PC-3 (cell line): ENCODE measurements around the gene C1GALT1. TPM values are rescaled to one million over a fixed set of nuclear protein-coding genes. Genes with fewer than 3 reads are reported as not detected.

Experiments used
- ATAC-seq: fragments of 200-7000 bp; cut with Tn5 transposase; 2 replicates; pipeline ENCODE4 v1.9.1; 2020; ENCODE audit warnings: mild to moderate bottlenecking, moderate library complexity
- BruUV-seq: library from RNA; stranded (reverse); fragments of 400-500 nt; replicated peaks from 2 replicates; lab custom pipeline; 2021; lab: Mats Ljungman, UMichigan
- CTCF ChIA-PET: fragments of 300-600 bp; sonication (Branson Sonifier 250); formaldehyde crosslinking; loops from one replicate; lab custom pipeline; 2022; ENCODE audit warnings: antibody characterized with exemption; lab: Charles Lee
- POLR2A ChIA-PET: fragments of 300-600 bp; sonication (Branson Sonifier 250); formaldehyde crosslinking; loops from one replicate; lab custom pipeline; 2022; ENCODE audit warnings: antibody characterized with exemption; ENCODE audit not compliant: unreplicated experiment; lab: Charles Lee
- DNase-seq: peaks from one replicate; pipeline ENCODE4 v3.0.0-alpha.2; 2015
- H2AFZ ChIP-seq: fragments of 300-600 bp; sonication (generic); 2 replicates; pipeline ENCODE4 v1.6.0; 2016; ENCODE audit warnings: antibody characterized with exemption, low read length
- H3F3A ChIP-seq: fragments of 300-600 bp; sonication (generic); one replicate; pipeline ENCODE4 v1.6.0; 2017; ENCODE audit warnings: antibody characterized with exemption, low read length, control low read depth, mild to moderate bottlenecking; ENCODE audit not compliant: unreplicated experiment
- H3K27ac ChIP-seq: fragments of 300-600 bp; sonication (generic); 2 replicates; pipeline ENCODE4 v1.5.1; 2016; ENCODE audit warnings: mild to moderate bottlenecking, low read length
- H3K27me3 ChIP-seq: fragments of 300-600 bp; sonication (generic); 2 replicates; pipeline ENCODE4 v1.6.1; 2016; ENCODE audit warnings: low read length, mixed read lengths
- H3K36me3 ChIP-seq: fragments of 300-600 bp; sonication (generic); 2 replicates; pipeline ENCODE4 v1.6.1; 2016; ENCODE audit warnings: low read depth, mixed run types, low read length, mixed read lengths
- H3K4me1 ChIP-seq: fragments of 300-600 bp; sonication (generic); 2 replicates; pipeline ENCODE4 v1.5.1; 2016; ENCODE audit warnings: low read length; ENCODE audit not compliant: insufficient read depth
- H3K4me2 ChIP-seq: fragments of 300-600 bp; sonication (generic); 2 replicates; pipeline ENCODE4 v1.6.0; 2016; ENCODE audit warnings: low read length
- H3K4me3 ChIP-seq: fragments of 300-600 bp; sonication (generic); 2 replicates; pipeline ENCODE4 v1.5.1; 2016; ENCODE audit warnings: mild to moderate bottlenecking, low read length, mixed read lengths
- H3K79me2 ChIP-seq: fragments of 300-600 bp; sonication (generic); 2 replicates; pipeline ENCODE4 v1.6.1; 2017; ENCODE audit warnings: low read length, mixed read lengths
- H3K9ac ChIP-seq: fragments of 300-600 bp; sonication (generic); 2 replicates; pipeline ENCODE4 v1.6.0; 2016; ENCODE audit warnings: mild to moderate bottlenecking, low read length
- H3K9me2 ChIP-seq: fragments of 300-600 bp; sonication (generic); replicated peaks from 2 replicates; pipeline ENCODE4 v1.6.1; 2016; ENCODE audit warnings: mixed run types, low read length, mixed read lengths
- H3K9me3 ChIP-seq: fragments of 300-600 bp; sonication (generic); 2 replicates; pipeline ENCODE4 v1.6.1; 2016; ENCODE audit warnings: low read length, mixed read lengths
- H4K20me1 ChIP-seq: fragments of 300-600 bp; sonication (generic); 2 replicates; pipeline ENCODE4 v1.6.1; 2016; ENCODE audit warnings: low read length, mixed read lengths
- EZH2 ChIP-seq: fragments of 300-600 bp; sonication (generic); IDR thresholded peaks from one replicate; pipeline ENCODE4 v1.6.1; 2017; ENCODE audit warnings: antibody characterized with exemption, mild to moderate bottlenecking, low read length; ENCODE audit not compliant: unreplicated experiment
- EZH2phosphoT487 ChIP-seq: fragments of 300-600 bp; sonication (generic); IDR thresholded peaks from 2 replicates; pipeline ENCODE4 v1.6.1; 2018; ENCODE audit warnings: mild to moderate bottlenecking, antibody characterized with exemption, low read length, borderline replicate concordance
- intact Hi-C: fragments of 100-400 bp; cut with micrococcal nuclease; formaldehyde crosslinking; loops from 2 replicates; pipeline ENCODE4 v1.9.0; 2023
- total RNA-seq: library from RNA; depleted of rRNA; stranded (reverse); fragments of >200 nt; gene quantifications from 2 replicates; pipeline ENCODE4 v1.2.3, GENCODE V29; 2014
- TF ChIP-seq, protein P1 (sequence below): fragments of 300-600 bp; sonication (generic); conservative IDR thresholded peaks from 2 replicates; pipeline ENCODE4 v1.5.1; 2017; ENCODE audit warnings: antibody characterized with exemption, low read depth, mild to moderate bottlenecking, low read length

C1GALT1 gene
- total RNA-seq, 1 experiment from 2014 or later: 32.3 TPM

- Histone ChIP-seq H3K4me2 (no peak overlapping the region), H4K20me1 (no peaks in the 10 kb centered on the region), H3K36me3 (no peaks in the 10 kb centered on the region), H2AFZ (no peak overlapping the region), H3K4me3 (no peak overlapping the region), H3K9me3 (no peaks in the 10 kb centered on the region), H3K4me1 (no peaks in the 10 kb centered on the region; the same call in 1 of the 2 replicates), H3K9me2 (no peaks in the 10 kb centered on the region), H3K9ac (no peak overlapping the region), H3K27ac (no peak overlapping the region), H3F3A (no peaks in the 10 kb centered on the region), H3K79me2 (no peaks in the 10 kb centered on the region), H3K27me3 (no peaks in the 10 kb centered on the region)
- ATAC-seq (no peak), DNase-seq (no peak)
- intact Hi-C loops: no loop called here
- CTCF ChIA-PET: no interaction called here
- POLR2A ChIA-PET: no interaction called here
- no peak for TF ChIP-seq EZH2phosphoT487
- TF ChIP-seq EZH2: no peak
- TF ChIP-seq, protein P1, sequence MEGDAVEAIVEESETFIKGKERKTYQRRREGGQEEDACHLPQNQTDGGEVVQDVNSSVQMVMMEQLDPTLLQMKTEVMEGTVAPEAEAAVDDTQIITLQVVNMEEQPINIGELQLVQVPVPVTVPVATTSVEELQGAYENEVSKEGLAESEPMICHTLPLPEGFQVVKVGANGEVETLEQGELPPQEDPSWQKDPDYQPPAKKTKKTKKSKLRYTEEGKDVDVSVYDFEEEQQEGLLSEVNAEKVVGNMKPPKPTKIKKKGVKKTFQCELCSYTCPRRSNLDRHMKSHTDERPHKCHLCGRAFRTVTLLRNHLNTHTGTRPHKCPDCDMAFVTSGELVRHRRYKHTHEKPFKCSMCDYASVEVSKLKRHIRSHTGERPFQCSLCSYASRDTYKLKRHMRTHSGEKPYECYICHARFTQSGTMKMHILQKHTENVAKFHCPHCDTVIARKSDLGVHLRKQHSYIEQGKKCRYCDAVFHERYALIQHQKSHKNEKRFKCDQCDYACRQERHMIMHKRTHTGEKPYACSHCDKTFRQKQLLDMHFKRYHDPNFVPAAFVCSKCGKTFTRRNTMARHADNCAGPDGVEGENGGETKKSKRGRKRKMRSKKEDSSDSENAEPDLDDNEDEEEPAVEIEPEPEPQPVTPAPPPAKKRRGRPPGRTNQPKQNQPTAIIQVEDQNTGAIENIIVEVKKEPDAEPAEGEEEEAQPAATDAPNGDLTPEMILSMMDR: no peak
- BruUV-seq: no TSS peak
These were observed 69.4 kb downstream of the C1GALT1 start for GRCh38 chr7:7251742-7252141.

GRCh38 chr7:7254319-7254718, 72.0 kb downstream of the C1GALT1 start:
- ChIA-PET POLR2A (interaction anchor here (0.9 kb wide), 1 partner anchor 17 kb away, joined by 3 read pairs; no protein-coding TSS in a partner anchor), CTCF (no interaction called here)
- Histone ChIP-seq H3K9me3 (no peaks in the 10 kb centered on the region), H3K4me1 (0 out of 2 replicates have a peak, but pooled peaks cover 4% of the 10 kb centered on the region), H3K4me3 (no peak overlapping the region), H3K27me3 (no peaks in the 10 kb centered on the region), H3K79me2 (no peaks in the 10 kb centered on the region), H3K9ac (no peak overlapping the region), H3K36me3 (no peaks in the 10 kb centered on the region), H3F3A (no peaks in the 10 kb centered on the region), H3K4me2 (no peak overlapping the region), H3K9me2 (no peaks in the 10 kb centered on the region), H3K27ac (no peak overlapping the region), H4K20me1 (no peaks in the 10 kb centered on the region), H2AFZ (no peak overlapping the region)
- no peak for TF ChIP-seq EZH2
- no peak for TF ChIP-seq EZH2phosphoT487
- TF ChIP-seq, protein P1: no peak
- intact Hi-C loops: no loop called here
- no peak for DNase-seq
- BruUV-seq: no TSS peak
- no peak for ATAC-seq

- Histone ChIP-seq H3K27me3 (no peaks in the 10 kb centered on the region), H3K4me3 (no peak overlapping the region), H3K36me3 (no peaks in the 10 kb centered on the region), H3K4me2 (no peak overlapping the region), H3K9ac (no peak overlapping the region), H3K27ac (no peak overlapping the region), H3K9me2 (no peaks in the 10 kb centered on the region), H4K20me1 (no peaks in the 10 kb centered on the region), H3F3A (no peaks in the 10 kb centered on the region), H3K9me3 (no peaks in the 10 kb centered on the region), H2AFZ (no peak overlapping the region), H3K4me1 (0 out of 2 replicates have a peak, but pooled peaks cover 4% of the 10 kb centered on the region), H3K79me2 (no peaks in the 10 kb centered on the region)
- intact Hi-C loops: no loop called here
- ChIA-PET POLR2A (interaction anchor here (0.9 kb wide), 1 partner anchor 17 kb away, joined by 3 read pairs; no protein-coding TSS in a partner anchor), CTCF (no interaction called here)
- no peak for DNase-seq
- TF ChIP-seq EZH2phosphoT487 (no peak), EZH2 (no peak)
- TF ChIP-seq, protein P1: no peak
- no peak for ATAC-seq
- no TSS peak for BruUV-seq
These were observed 72.6 kb downstream of the C1GALT1 start for GRCh38 chr7:7254908-7255307.
